Measurements from ENCODE around the gene TNFRSF14.
"Not testable (repeated sequence)": the region's sequence is repeated elsewhere in the genome, so short reads cannot be mapped to it uniquely, and the experiment has no call there.

The TNFRSF14 gene

GRCh38 chr1:2539312-2539907, 16.8 kb upstream of the TNFRSF14 start:
- DNase-seq, result peak; percentile 33

DNA sequence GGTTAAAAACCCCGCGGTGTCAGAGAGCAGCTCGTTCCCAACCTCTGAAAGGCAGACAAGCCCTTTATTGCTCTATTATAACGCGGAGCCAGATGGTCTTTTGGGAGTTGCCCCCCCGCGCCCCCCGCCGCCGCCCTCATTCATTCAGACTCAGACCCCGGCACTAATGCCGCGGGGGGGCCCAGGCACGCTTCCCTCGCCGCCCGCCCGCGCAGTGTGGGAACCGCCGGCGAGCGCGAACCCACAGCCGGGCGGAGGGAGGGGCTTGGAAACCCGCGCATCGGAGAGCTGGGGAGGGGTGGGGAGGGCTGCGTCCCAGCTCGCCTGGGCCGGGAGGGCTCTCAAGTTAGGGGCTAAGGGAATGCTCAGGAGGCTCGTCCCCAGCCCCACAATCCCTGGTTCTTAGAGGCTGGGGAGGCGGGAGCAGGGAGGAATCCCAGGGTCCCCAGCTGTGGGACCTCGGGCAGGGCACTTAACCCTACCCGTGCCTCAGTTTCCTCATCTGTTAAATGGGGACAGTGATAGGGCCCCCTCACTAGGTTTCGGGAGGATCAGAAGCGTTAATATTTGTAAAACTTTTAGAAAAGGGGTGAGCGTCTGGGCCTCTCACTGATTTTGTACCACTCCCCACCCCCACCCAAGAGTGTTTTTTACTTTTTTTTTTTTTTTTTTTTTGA, 15.2 kb upstream of the TNFRSF14 start:
- DNase-seq, result no peak

GRCh38 chr1:2541619-2542245, 14.4 kb upstream of the TNFRSF14 start:
- peak; percentile 37 for DNase-seq

- DNase-seq, result no peak
Measured at GRCh38 chr1:2542246-2542915, 13.8 kb upstream of the TNFRSF14 start.

DNA sequence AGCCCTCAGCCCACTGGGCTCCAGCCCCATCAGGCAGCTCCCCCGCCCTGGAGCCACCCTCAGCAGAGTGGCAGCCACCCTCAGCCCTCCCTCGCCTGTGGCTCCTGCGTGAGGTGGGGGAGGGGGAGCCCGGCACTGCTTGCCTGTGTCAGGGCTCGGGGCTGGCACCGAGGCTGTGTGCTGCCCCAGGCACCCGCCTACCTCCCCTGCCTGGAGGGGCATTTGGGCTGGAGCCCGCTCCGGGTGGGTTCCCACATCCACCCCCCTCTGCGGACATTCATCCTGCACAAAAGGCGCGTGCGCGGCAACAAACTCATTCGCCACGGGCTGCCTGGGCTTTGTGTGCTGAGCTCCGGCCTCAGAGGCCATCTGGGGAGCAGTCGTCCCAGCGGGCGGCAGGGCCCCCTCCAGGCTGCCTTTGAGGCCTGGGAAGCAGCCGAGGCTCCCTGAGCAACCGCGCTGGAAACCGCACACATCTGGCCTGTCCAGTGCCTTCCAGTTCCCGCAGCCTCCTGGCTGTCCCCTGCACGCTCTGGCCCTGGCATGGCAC, 12.6 kb upstream of the TNFRSF14 start:
- peak; percentile 34 for DNase-seq

- DNase-seq, result no peak
Measured at GRCh38 chr1:2544093-2544874, 11.9 kb upstream of the TNFRSF14 start.

- DNase-seq, result peak; percentile 22
Measured at GRCh38 chr1:2544875-2545640, 11.1 kb upstream of the TNFRSF14 start.

DNA sequence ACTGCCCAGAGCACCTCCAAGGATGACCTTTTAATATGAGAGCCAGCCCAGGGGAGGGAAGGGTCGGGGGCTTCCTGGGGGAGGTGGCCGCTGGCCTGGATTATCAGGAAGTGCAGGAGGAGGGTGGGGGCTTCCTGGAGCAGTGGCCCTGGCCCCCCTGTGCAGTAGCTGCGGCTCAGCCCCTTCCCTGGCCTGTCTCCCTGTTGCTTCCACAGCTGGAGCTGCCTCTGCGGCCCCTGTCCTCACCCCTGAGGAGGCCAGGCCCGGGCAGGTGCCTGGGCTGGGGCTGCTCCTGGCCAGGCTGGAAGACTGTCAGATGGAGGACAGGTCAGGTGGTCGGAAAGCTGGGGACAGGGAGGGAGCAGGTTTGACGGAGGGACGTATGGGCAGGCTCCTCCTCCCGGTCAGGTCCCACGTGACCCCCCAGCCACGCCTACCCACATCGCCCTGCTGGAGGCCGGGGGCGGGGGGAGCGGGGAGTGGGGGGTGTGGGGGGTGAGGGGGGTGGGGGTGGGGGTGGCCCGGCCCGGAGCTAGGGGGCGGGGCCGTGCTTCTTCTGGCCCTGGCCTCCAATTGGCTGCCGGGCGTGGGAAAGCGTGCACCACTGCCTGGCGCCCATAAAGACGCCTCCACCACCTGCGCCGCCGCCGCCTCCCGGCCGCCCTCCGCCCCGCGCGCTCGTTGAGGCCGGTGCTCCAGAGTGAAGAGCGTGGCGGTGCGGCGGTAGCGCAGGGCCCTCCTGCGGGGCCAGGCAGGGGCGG, 10.2 kb upstream of the TNFRSF14 start:
- peak; percentile 94 for DNase-seq

DNA sequence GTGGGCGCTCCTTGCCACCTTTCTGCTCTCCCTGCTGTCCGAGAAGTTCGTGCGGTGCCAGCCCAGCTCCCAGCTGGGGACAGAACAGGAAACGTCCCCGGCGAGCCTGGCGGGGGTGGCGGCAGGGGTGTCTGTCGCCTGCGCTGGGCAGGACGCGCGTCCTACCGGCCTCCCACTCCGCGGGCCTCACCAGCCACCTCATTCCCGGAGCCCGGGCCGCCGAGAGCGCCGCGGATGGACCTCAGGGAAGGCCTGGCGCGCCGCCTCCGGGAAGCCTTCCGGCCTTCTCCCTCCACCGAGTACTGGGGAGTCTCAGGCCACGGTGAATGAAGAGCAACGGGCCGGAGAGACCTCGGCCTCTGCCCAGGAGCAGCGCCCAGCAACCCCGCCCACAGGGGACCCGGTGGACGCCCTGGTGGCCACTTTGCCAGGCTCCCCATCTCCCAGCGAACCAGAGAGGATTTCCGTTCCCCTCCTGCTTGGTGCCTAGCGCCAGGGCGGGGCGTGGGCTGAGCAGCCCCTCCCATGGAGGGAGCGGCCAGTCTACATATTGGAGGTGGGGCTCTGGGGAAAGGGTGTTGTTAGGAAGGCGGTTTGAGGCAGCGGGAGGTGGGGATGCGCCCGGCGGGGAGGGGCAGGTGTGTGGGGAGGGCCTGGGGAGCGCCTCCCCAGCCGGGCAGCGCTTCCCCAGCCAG, 9.5 kb upstream of the TNFRSF14 start:
- DNase-seq, result peak; percentile 93

GRCh38 chr1:2547210-2548067, 8.7 kb upstream of the TNFRSF14 start:
- peak; percentile 59 for DNase-seq

GRCh38 chr1:2548068-2548589, 8.0 kb upstream of the TNFRSF14 start:
- peak; percentile 89 for DNase-seq

DNA sequence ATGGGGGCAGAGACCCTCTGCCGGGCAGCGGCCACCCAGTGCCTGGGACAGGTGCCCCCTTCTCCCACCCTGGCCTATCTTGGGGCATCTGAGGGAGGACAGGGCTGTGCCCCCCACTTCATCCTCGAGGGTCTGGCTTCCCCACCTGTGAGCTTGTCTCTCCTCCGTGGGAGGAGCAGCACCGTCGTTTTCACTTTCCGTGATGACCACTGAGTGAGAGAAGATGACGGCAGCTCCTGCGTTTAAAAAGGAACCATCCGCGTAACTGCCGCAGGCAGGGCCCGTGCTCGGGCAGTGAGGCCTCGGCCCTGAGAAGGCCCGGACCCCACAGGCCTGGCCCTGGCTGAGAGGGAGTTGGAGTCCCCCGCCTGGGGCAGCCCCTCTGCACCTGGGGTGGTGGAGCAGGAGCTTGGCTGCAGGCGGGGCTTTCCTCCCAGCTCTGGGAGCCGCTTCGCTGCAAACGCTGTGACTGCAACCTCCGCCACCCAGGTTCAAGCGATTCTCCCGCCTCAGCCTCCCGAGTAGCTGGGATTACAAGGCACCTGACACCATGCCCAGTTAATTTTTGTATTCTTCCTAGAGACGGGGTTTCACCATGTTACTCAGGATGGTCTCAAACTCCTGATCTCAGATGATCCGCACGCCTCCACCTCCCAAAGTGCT, 6.7 kb upstream of the TNFRSF14 start:
- not testable (repeated sequence) for DNase-seq

DNA sequence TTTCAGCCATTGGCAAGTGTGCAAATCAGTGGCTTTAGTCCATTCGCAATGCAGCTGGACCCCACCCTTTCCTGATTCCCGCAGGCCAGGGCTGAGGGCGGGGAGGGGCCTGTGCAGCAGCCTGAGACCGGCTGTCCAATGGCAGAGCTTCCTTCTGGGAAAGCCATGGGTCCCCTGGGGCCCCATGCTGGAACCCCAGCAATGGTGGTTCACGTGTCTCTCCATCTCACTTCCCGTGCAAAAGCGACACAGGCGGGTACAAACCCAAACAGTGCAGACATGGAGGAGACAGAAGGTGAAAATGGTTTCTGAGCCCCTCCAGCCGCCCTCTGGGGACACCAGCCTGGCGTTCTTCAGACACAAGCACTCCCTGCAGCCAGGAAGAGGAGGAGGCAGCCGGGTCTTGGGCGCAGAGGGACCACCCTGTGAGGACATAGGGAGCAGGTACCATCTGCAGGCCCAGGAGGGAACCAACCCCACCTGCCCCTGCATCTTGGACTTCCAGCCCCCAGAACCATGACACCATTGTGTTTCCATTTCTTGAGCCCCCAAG, 5.8 kb upstream of the TNFRSF14 start:
- not testable (repeated sequence) for DNase-seq

DNA sequence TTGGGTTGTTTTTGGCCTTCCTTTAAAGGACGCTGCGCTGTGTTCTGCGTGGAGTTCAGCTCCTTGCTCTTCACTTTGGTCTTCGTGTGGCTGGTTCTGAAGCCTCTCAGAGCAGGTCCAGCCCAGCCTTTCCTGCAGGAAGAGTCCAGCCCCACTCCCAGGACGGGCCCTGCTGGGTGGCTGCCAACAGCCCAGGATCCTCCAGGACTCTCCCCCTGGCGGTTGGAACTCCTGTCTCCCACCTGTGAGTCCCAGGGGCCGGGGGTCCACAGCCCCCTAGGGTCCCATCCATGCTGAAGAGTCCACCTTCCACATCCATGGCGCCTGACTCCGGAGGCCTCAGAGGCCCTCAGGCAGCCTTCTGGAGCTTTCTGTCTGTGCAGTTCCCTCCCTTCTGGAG, 4.6 kb upstream of the TNFRSF14 start:
- not testable (repeated sequence) for DNase-seq

DNA sequence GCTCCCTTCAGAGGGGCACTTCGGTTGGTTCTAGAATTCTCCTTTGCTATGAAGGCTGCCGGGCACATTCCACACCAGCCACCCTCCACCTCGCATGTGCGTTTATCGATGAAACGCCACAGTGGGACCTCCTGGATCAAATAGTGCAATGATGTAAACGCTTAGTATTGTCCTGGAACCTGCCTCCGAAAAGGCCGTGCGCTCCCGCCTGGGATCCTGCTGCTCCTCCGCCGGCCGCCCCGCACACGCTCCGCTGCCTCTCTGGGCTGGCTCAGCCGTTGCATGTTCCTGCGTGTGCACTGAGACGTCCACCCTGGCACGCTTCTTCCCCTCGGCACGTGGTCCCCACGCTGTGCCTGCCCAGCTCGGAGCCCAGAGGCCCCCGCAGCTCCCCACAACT, 4.0 kb upstream of the TNFRSF14 start:
- DNase-seq, result no peak

- not testable (repeated sequence) for DNase-seq
Measured at GRCh38 chr1:2553076-2553475, 3.1 kb upstream of the TNFRSF14 start.

- no peak for DNase-seq
Measured at GRCh38 chr1:2553871-2554620, 2.1 kb upstream of the TNFRSF14 start.
